DND-41 (cell line): ENCODE data around the gene ALS2.

Experiments
- EZH2 ChIP-seq: IDR thresholded peaks from 3 replicates; pipeline ENCODE4 v1.6.1; 2012; ENCODE audit warnings: borderline replicate concordance, low read depth, mild to moderate bottlenecking, moderate library complexity, low read length, inconsistent platforms; ENCODE audit not compliant: severe bottlenecking
- TF ChIP-seq, protein P1 (sequence below): IDR thresholded peaks from 2 replicates; pipeline ENCODE4 v1.5.1; 2012; ENCODE audit warnings: borderline replicate concordance, low read length, moderate library complexity, mild to moderate bottlenecking; ENCODE audit not compliant: poor library complexity, severe bottlenecking; ENCODE audit errors: extremely low read depth

DNA sequence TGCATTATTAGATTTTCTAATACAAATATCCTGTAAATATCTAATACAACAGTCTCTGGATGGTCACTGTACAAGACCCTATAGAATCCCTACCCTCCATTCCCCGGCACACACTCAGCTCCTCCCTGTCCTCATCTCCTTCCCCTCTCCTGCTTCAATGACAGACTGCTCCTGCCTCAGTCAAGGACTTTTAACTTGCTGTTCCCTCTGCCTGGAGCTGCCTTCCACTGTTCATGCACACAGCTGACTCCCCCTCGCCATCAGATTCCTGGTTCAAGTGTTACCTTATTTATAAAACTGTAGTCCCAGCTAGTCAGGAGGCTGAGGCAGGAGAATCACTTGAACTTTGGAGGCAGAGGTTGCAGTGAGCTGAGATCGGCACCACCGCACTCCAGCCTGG lies 28.9 kb upstream of the ALS2 start:
- TF ChIP-seq EZH2 = no peak
- TF ChIP-seq, protein P1, sequence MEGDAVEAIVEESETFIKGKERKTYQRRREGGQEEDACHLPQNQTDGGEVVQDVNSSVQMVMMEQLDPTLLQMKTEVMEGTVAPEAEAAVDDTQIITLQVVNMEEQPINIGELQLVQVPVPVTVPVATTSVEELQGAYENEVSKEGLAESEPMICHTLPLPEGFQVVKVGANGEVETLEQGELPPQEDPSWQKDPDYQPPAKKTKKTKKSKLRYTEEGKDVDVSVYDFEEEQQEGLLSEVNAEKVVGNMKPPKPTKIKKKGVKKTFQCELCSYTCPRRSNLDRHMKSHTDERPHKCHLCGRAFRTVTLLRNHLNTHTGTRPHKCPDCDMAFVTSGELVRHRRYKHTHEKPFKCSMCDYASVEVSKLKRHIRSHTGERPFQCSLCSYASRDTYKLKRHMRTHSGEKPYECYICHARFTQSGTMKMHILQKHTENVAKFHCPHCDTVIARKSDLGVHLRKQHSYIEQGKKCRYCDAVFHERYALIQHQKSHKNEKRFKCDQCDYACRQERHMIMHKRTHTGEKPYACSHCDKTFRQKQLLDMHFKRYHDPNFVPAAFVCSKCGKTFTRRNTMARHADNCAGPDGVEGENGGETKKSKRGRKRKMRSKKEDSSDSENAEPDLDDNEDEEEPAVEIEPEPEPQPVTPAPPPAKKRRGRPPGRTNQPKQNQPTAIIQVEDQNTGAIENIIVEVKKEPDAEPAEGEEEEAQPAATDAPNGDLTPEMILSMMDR = no peak
